NB4 (cell line): ENCODE data around the gene KDM6B.

Experiments
- DNase-seq: peaks from one replicate; pipeline ENCODE4 v3.0.0; 2010; ENCODE audit warnings: low read depth
- H3K4me3 ChIP-seq: one replicate; pipeline ENCODE4 v1.5.1; 2011; ENCODE audit warnings: mild to moderate bottlenecking, low read depth, low read length, moderate library complexity
- MAX ChIP-seq: IDR thresholded peaks from 2 replicates; pipeline ENCODE4 v1.6.1; 2011; ENCODE audit warnings: low read depth, low read length
- MYC ChIP-seq: IDR thresholded peaks from 2 replicates; pipeline ENCODE4 v1.6.1; 2011; ENCODE audit warnings: low read depth, low read length
- POLR2A ChIP-seq: IDR thresholded peaks from 2 replicates; pipeline ENCODE4 v1.6.1; 2011; ENCODE audit warnings: mild to moderate bottlenecking; ENCODE audit not compliant: insufficient read length; ENCODE audit errors: extremely low read depth
- TF ChIP-seq, protein P1 (sequence below): IDR thresholded peaks from one replicate; pipeline ENCODE4 v1.5.1; 2012; ENCODE audit warnings: low read depth, low read length

The KDM6B gene

GRCh38 chr17:7848739-7849129 is 14.7 kb downstream of the KDM6B start:
- no peak for TF ChIP-seq MYC
- DNase-seq = no peak
- H3K4me3 ChIP-seq = no peak overlapping the region

GRCh38 chr17:7849130-7849750 is 15.2 kb downstream of the KDM6B start:
- no peak for DNase-seq
- no peak overlapping the region for H3K4me3 ChIP-seq
- TF ChIP-seq, protein P1, sequence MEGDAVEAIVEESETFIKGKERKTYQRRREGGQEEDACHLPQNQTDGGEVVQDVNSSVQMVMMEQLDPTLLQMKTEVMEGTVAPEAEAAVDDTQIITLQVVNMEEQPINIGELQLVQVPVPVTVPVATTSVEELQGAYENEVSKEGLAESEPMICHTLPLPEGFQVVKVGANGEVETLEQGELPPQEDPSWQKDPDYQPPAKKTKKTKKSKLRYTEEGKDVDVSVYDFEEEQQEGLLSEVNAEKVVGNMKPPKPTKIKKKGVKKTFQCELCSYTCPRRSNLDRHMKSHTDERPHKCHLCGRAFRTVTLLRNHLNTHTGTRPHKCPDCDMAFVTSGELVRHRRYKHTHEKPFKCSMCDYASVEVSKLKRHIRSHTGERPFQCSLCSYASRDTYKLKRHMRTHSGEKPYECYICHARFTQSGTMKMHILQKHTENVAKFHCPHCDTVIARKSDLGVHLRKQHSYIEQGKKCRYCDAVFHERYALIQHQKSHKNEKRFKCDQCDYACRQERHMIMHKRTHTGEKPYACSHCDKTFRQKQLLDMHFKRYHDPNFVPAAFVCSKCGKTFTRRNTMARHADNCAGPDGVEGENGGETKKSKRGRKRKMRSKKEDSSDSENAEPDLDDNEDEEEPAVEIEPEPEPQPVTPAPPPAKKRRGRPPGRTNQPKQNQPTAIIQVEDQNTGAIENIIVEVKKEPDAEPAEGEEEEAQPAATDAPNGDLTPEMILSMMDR = no peak
- TF ChIP-seq MAX (no peak), POLR2A (no peak), MYC (no peak)

DNA sequence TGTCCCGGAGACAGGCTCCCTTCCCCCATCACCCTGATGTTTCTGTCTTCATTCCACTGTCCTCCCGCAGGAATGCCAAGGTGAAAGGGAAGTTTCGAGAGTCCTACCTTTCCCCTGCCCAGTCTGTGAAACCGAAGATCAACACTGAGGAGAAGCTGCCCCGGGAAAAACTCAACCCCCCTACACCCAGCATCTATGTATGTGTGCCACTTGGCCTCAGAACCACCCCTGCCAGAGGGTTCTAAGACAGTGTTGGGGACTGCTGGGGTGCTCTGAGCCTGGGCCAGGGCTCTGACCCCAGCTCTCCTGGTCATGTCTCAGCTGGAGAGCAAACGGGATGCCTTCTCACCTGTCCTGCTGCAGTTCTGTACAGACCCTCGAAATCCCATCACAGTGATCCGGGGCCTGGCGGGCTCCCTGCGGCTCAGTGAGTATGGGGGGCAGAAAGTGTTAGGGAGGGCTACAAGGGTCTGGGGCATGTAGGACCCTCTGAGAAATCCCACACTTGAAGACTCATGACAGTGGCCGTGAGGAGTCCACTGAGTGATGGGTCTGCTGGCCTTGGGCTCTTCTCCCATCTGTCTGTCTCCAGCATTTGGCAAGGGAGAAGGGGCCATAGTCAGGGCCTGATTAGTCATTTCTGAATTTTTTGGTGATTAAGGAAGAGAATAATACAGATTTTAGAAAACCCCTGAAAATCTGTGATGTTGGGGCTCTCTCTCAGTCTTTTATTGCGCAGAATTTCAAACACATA is 15.9 kb downstream of the KDM6B start:
- no peak overlapping the region for H3K4me3 ChIP-seq
- DNase-seq = no peak
- TF ChIP-seq MAX = no peak
- TF ChIP-seq, protein P1 = no peak
- TF ChIP-seq POLR2A = no peak
- TF ChIP-seq MYC = no peak

GRCh38 chr17:7850701-7851437 is 16.9 kb downstream of the KDM6B start:
- no peak overlapping the region for H3K4me3 ChIP-seq
- TF ChIP-seq MAX = no peak
- TF ChIP-seq, protein P1 = no peak
- TF ChIP-seq MYC = no peak
- TF ChIP-seq POLR2A = no peak
- DNase-seq = no peak

- H3K4me3 ChIP-seq = no peak overlapping the region
- peak; percentile 75 for DNase-seq
- TF ChIP-seq MAX = no peak
- TF ChIP-seq, protein P1 = peak; percentile 53
- TF ChIP-seq POLR2A = no peak
Observed at GRCh38 chr17:7851438-7852261, 17.6 kb downstream of the KDM6B start.
